Transverse colon (tissue), 4 donors: Measurements from ENCODE around the gene PSMD13.

ENCODE experiments used
- POLR2AphosphoS5 ChIP-seq, 3 donors: sonication (generic); formaldehyde crosslinking; IDR thresholded peaks; one replicate each; pipeline ENCODE4 v1.6.1; 2016; ENCODE audit warnings: antibody characterized with exemption in 3 of 3
- TF ChIP-seq, protein P1 (sequence below), 5 experiments: fragments of 200-600 bp in 3 of 5; fragments of 450-650 bp in 2 of 5; sonication (generic) in 3 of 5; IDR thresholded peaks; 1 replicate in 2 of 5; 2 replicates in 3 of 5; pipeline ENCODE4 v1.5.1; 2016 to 2017; ENCODE audit warnings: antibody characterized with exemption in 5 of 5, inconsistent platforms in 3 of 5, mild to moderate bottlenecking in 2 of 5, moderate library complexity in 1 of 5

DNA sequence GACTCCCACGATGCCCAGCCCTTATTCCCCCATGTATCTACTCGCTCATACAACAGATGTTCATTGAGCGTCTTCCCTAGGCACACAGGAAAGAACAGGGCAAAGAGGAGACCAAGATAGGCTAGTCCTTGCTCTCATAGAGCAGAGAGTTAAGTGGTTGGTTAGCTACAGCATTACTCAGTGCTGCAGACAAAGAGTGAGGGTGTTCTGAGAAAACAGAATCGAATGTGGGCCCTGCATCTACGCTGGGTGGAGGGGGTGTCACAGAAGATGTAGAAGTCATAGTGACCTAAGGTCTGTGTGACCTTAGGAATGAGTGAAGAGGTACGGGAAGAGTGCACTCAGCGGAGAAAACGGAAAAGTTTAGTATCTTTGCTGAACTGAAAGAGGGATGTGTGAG is 12.3 kb downstream of the PSMD13 start:
- TF ChIP-seq, protein P1, sequence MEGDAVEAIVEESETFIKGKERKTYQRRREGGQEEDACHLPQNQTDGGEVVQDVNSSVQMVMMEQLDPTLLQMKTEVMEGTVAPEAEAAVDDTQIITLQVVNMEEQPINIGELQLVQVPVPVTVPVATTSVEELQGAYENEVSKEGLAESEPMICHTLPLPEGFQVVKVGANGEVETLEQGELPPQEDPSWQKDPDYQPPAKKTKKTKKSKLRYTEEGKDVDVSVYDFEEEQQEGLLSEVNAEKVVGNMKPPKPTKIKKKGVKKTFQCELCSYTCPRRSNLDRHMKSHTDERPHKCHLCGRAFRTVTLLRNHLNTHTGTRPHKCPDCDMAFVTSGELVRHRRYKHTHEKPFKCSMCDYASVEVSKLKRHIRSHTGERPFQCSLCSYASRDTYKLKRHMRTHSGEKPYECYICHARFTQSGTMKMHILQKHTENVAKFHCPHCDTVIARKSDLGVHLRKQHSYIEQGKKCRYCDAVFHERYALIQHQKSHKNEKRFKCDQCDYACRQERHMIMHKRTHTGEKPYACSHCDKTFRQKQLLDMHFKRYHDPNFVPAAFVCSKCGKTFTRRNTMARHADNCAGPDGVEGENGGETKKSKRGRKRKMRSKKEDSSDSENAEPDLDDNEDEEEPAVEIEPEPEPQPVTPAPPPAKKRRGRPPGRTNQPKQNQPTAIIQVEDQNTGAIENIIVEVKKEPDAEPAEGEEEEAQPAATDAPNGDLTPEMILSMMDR (IDR thresholded peaks at IDR 0.05): no peak
- TF ChIP-seq POLR2AphosphoS5 (IDR thresholded peaks at IDR 0.05): no peak
